OCI-LY7 (cell line): ENCODE measurements around the gene GRM4. TPM values are rescaled to one million over a fixed set of nuclear protein-coding genes. Genes with fewer than 3 reads are reported as not detected.

Experiments used
- BruUV-seq: library from RNA; stranded (reverse); fragments of 400-500 nt; replicated peaks from 2 replicates; lab custom pipeline; 2021; lab: Mats Ljungman, UMichigan
- CTCF ChIA-PET: fragments of 300-600 bp; sonication (Branson Sonifier 250); formaldehyde crosslinking; loops from one replicate; lab custom pipeline; 2022; ENCODE audit warnings: antibody characterized with exemption; ENCODE audit not compliant: unreplicated experiment; lab: Charles Lee
- POLR2A ChIA-PET: fragments of 300-600 bp; sonication (Branson Sonifier 250); formaldehyde crosslinking; loops from one replicate; lab custom pipeline; 2022; ENCODE audit warnings: antibody characterized with exemption; lab: Charles Lee
- DNase-seq: peaks from one replicate; pipeline ENCODE4 v3.0.0-alpha.2; 2015; ENCODE audit warnings: low spot score
- H2AFZ ChIP-seq: fragments of 200-600 bp; sonication (generic), shearing (Covaris generic); 2 replicates; pipeline ENCODE4 v1.6.1; 2014; ENCODE audit warnings: mild to moderate bottlenecking, antibody characterized with exemption, low read length, moderate library complexity
- H3K27ac ChIP-seq: fragments of 200-600 bp; sonication (generic); 2 replicates; pipeline ENCODE4 v1.5.1; 2014; ENCODE audit warnings: mixed run types, low read depth, mild to moderate bottlenecking, moderate library complexity, low read length, inconsistent platforms; ENCODE audit not compliant: poor library complexity, severe bottlenecking
- H3K36me3 ChIP-seq: fragments of 200-600 bp; sonication (generic); 2 replicates; pipeline ENCODE4 v1.6.1; 2014; ENCODE audit warnings: mild to moderate bottlenecking, antibody characterized with exemption, low read length, moderate library complexity, mixed read lengths; ENCODE audit not compliant: insufficient read depth
- H3K4me1 ChIP-seq: fragments of 200-600 bp; sonication (generic); 2 replicates; pipeline ENCODE4 v1.5.1; 2014; ENCODE audit warnings: mild to moderate bottlenecking, low read length; ENCODE audit not compliant: insufficient read depth, poor library complexity, severe bottlenecking
- H3K4me2 ChIP-seq: fragments of 200-600 bp; sonication (generic); 2 replicates; pipeline ENCODE4 v1.6.1; 2014; ENCODE audit warnings: mild to moderate bottlenecking, low read length
- H3K4me3 ChIP-seq: fragments of 200-600 bp; sonication (generic); 2 replicates; pipeline ENCODE4 v1.5.1; 2014; ENCODE audit warnings: mild to moderate bottlenecking, low read depth, low read length; ENCODE audit not compliant: poor library complexity, severe bottlenecking
- H3K79me2 ChIP-seq: fragments of 200-600 bp; sonication (generic); 2 replicates; pipeline ENCODE4 v1.6.1; 2016; ENCODE audit warnings: low read depth, mild to moderate bottlenecking, low read length, moderate library complexity, mixed read lengths; ENCODE audit not compliant: insufficient read depth
- H3K9me2 ChIP-seq: fragments of 200-600 bp; sonication (generic); 2 replicates; pipeline ENCODE4 v1.6.1; 2016; ENCODE audit warnings: mild to moderate bottlenecking, low read length, mixed read lengths; ENCODE audit not compliant: insufficient read depth
- H3K9me3 ChIP-seq: fragments of 200-600 bp; sonication (generic); 2 replicates; pipeline ENCODE4 v1.6.1; 2014; ENCODE audit warnings: mild to moderate bottlenecking, mixed run types, low read length, mixed read lengths
- H4K20me1 ChIP-seq: fragments of 200-600 bp; sonication (generic); 2 replicates; pipeline ENCODE4 v1.6.1; 2014; ENCODE audit warnings: mild to moderate bottlenecking, antibody characterized with exemption, low read length, moderate library complexity, mixed read lengths; ENCODE audit not compliant: insufficient read depth
- EZH2phosphoT487 ChIP-seq: fragments of 200-600 bp; sonication (generic); IDR thresholded peaks from 2 replicates; pipeline ENCODE4 v1.6.1; 2018; ENCODE audit warnings: low read depth, borderline replicate concordance, mild to moderate bottlenecking, mixed run types, antibody characterized with exemption, low read length, moderate library complexity, mixed read lengths
- intact Hi-C: fragments of 100-400 bp; cut with micrococcal nuclease; formaldehyde crosslinking; loops from one replicate; pipeline ENCODE4 v1.10.0; 2022; ENCODE audit not compliant: unreplicated experiment
- total RNA-seq, 2 experiments: library from RNA; depleted of rRNA in 1 of 2; stranded (reverse); fragments of >200 nt in 1 of 2; shearing (Covaris generic) in 1 of 2; gene quantifications; 2 replicates each; pipeline ENCODE4 v1.2.3, GENCODE V29; 2014 to 2022
- TF ChIP-seq, protein P1 (sequence below): fragments of 200-600 bp; sonication (generic); conservative IDR thresholded peaks from 2 replicates; pipeline ENCODE4 v1.5.1; 2014; ENCODE audit warnings: mild to moderate bottlenecking, antibody characterized with exemption, low read length, moderate library complexity, mixed read lengths

The GRM4 gene
- total RNA-seq, 2 experiments from 2014 or later, result 0.73 to 1.3 TPM

DNA sequence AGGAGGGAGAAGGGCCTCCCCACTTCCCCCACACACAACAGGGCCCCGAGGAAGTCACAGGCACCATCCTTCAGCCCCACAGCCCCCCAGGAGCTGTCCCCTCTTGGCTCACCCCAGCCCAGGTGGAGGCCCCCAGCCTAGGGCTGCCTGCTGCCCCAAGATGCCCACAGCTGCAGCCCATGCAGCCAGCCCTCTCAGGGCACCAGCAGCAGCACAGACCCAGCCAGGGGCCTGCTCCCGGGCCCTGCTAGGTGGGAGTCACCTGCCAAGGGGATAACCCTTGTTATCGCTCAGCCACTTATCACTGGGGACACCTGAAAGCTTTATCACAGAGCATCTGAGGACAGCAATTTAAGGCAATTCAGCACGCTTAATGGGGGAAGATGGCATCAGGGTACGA is 55.0 kb downstream of the GRM4 start:
- no peak overlapping the region for H3K4me2 ChIP-seq
- TF ChIP-seq EZH2phosphoT487, result no peak
- TF ChIP-seq, protein P1, sequence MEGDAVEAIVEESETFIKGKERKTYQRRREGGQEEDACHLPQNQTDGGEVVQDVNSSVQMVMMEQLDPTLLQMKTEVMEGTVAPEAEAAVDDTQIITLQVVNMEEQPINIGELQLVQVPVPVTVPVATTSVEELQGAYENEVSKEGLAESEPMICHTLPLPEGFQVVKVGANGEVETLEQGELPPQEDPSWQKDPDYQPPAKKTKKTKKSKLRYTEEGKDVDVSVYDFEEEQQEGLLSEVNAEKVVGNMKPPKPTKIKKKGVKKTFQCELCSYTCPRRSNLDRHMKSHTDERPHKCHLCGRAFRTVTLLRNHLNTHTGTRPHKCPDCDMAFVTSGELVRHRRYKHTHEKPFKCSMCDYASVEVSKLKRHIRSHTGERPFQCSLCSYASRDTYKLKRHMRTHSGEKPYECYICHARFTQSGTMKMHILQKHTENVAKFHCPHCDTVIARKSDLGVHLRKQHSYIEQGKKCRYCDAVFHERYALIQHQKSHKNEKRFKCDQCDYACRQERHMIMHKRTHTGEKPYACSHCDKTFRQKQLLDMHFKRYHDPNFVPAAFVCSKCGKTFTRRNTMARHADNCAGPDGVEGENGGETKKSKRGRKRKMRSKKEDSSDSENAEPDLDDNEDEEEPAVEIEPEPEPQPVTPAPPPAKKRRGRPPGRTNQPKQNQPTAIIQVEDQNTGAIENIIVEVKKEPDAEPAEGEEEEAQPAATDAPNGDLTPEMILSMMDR, result no peak
- no peaks in the 10 kb centered on the region for H3K9me2 ChIP-seq
- intact Hi-C loops, result no loop called here
- H3K9me3 ChIP-seq, result no peaks in the 10 kb centered on the region
- H2AFZ ChIP-seq, result no peak overlapping the region
- no peak overlapping the region for H3K27ac ChIP-seq
- H3K4me3 ChIP-seq, result no peak overlapping the region
- H4K20me1 ChIP-seq, result no peaks in the 10 kb centered on the region
- ChIA-PET POLR2A (no interaction called here), CTCF (no interaction called here)
- H3K79me2 ChIP-seq, result no peaks in the 10 kb centered on the region
- DNase-seq, result no peak
- H3K4me1 ChIP-seq, result no peaks in the 10 kb centered on the region
- BruUV-seq, result no TSS peak
- H3K36me3 ChIP-seq, result no peaks in the 10 kb centered on the region

DNA sequence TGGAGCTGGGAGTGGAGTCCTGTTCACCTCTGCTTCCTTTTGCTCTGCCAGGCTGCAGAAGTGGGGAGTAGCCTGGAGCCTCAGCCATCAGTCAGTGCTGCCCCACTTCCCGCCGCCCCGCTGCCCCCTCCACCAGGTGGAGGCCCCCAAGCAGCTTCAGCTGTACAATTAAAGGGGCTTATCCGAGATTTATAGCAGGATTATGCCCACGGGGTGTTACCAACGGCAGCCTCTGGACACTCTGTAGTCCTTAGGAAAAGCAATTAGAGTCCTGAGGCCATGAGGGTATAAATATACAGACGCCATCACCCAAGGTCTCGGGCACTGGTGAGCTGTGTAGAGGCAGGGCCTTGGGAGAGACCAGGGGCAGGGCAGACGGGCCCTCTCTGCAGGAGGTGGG is 55.4 kb downstream of the GRM4 start:
- no peaks in the 10 kb centered on the region for H4K20me1 ChIP-seq
- no peaks in the 10 kb centered on the region for H3K4me1 ChIP-seq
- H3K4me2 ChIP-seq, result no peak overlapping the region
- CTCF ChIA-PET, result no interaction called here
- no peaks in the 10 kb centered on the region for H3K9me2 ChIP-seq
- POLR2A ChIA-PET, result no interaction called here
- no peak overlapping the region for H3K4me3 ChIP-seq
- no peaks in the 10 kb centered on the region for H3K9me3 ChIP-seq
- intact Hi-C loops, result no loop called here
- no peak overlapping the region for H2AFZ ChIP-seq
- no peaks in the 10 kb centered on the region for H3K36me3 ChIP-seq
- BruUV-seq, result no TSS peak
- H3K27ac ChIP-seq, result no peak overlapping the region
- no peak for DNase-seq
- H3K79me2 ChIP-seq, result no peaks in the 10 kb centered on the region
- TF ChIP-seq EZH2phosphoT487, result no peak
- TF ChIP-seq, protein P1, result no peak

DNA sequence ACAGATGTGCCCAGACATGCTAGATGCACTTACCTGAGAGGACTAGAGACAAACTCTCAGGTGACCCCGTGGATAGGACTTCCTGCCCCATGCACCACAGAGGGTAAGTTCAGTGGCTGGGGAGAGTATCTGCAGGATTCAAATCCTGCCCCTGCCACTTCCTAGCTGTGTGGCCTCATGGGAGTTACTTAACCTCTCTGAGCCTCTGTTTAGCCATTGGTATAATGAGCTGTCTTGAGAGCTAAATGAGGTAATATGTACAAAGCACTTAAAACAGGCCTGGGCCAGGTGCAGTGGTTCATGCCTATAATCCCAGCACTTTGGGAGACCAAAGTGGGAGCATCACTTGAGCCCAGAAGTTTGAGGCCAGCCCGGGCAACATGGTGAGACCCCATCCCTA is 59.3 kb downstream of the GRM4 start:
- TF ChIP-seq EZH2phosphoT487, result no peak
- TF ChIP-seq, protein P1, result no peak
- no peak overlapping the region for H3K4me2 ChIP-seq
- CTCF ChIA-PET, result no interaction called here

More for the DNA sequence above, 59.3 kb downstream of the GRM4 start:
- intact Hi-C loops, result no loop called here
- H3K4me3 ChIP-seq, result no peak overlapping the region
- H3K4me1 ChIP-seq, result no peaks in the 10 kb centered on the region
- no peaks in the 10 kb centered on the region for H3K36me3 ChIP-seq
- no peaks in the 10 kb centered on the region for H3K9me3 ChIP-seq
- no peak for DNase-seq
- H4K20me1 ChIP-seq, result no peaks in the 10 kb centered on the region
- H3K79me2 ChIP-seq, result no peaks in the 10 kb centered on the region
- POLR2A ChIA-PET, result no interaction called here
- no peaks in the 10 kb centered on the region for H3K9me2 ChIP-seq
- no peak overlapping the region for H3K27ac ChIP-seq
- no TSS peak for BruUV-seq
- H2AFZ ChIP-seq, result no peak overlapping the region
